ENCODE data around the gene RERE.

Gene RERE

GRCh38 chr1:8809342-8809736 is 8.1 kb downstream of the RERE start:
- H3K27ac ChIP-seq (ENCODE audit: low read depth, low read length) = no peak overlapping the region

GRCh38 chr1:8807004-8807403 is 10.4 kb downstream of the RERE start:
- Histone ChIP-seq H3K4me1 (ENCODE audit: control insufficient read depth in 5 of 5, insufficient read depth in 5 of 5, low read length in 5 of 5) (no peaks in the 10 kb centered on the region), H3K4me3 (ENCODE audit: low read depth in 1 of 5, low read length in 5 of 5) (no peak overlapping the region), H3K27ac (ENCODE audit: low read depth, low read length) (no peak overlapping the region), H3K9ac (ENCODE audit: low read length in 5 of 5) (no peak overlapping the region), H3K27me3 (ENCODE audit: control insufficient read depth in 5 of 5, insufficient read depth in 4 of 5, low read length in 5 of 5) (no peaks in the 10 kb centered on the region), H3K36me3 (ENCODE audit: control insufficient read depth in 5 of 5, insufficient read depth in 5 of 5, low read length in 5 of 5) (no peaks in the 10 kb centered on the region), H3K9me3 (ENCODE audit: control insufficient read depth in 5 of 5, low read length in 5 of 5) (no peaks in the 10 kb centered on the region)

More at GRCh38 chr1:8809342-8809736, 8.1 kb downstream of the RERE start:
- Histone ChIP-seq H3K4me1 (ENCODE audit: control insufficient read depth in 5 of 5, insufficient read depth in 5 of 5, low read length in 5 of 5) (peaks cover 0 to 15% (median 7%) of the 10 kb centered on the region in 5 donors), H3K4me3 (ENCODE audit: low read depth in 1 of 5, low read length in 5 of 5) (no peak overlapping the region), H3K9me3 (ENCODE audit: control insufficient read depth in 5 of 5, low read length in 5 of 5) (no peaks in the 10 kb centered on the region), H3K27me3 (ENCODE audit: control insufficient read depth in 5 of 5, insufficient read depth in 4 of 5, low read length in 5 of 5) (no peaks in the 10 kb centered on the region), H3K9ac (ENCODE audit: low read length in 5 of 5) (peak overlapping the region in 1 of 5 donors; percentile 7), H3K36me3 (ENCODE audit: control insufficient read depth in 5 of 5, insufficient read depth in 5 of 5, low read length in 5 of 5) (no peaks in the 10 kb centered on the region)

GRCh38 chr1:8800416-8800815 is 17.0 kb downstream of the RERE start:
- H3K4me1 ChIP-seq (ENCODE audit: control insufficient read depth in 5 of 5, insufficient read depth in 5 of 5, low read length in 5 of 5) = no peaks in the 10 kb centered on the region
- peaks cover 0 to under 1% (median 0%) of the 10 kb centered on the region in 5 donors for H3K36me3 ChIP-seq (ENCODE audit: control insufficient read depth in 5 of 5, insufficient read depth in 5 of 5, low read length in 5 of 5)
- no peaks in the 10 kb centered on the region for H3K27me3 ChIP-seq (ENCODE audit: control insufficient read depth in 5 of 5, insufficient read depth in 4 of 5, low read length in 5 of 5)
- H3K27ac ChIP-seq (ENCODE audit: low read depth, low read length) = no peak overlapping the region
- H3K4me3 ChIP-seq (ENCODE audit: low read depth in 1 of 5, low read length in 5 of 5) = no peak overlapping the region
- no peaks in the 10 kb centered on the region for H3K9me3 ChIP-seq (ENCODE audit: control insufficient read depth in 5 of 5, low read length in 5 of 5)
- no peak overlapping the region for H3K9ac ChIP-seq (ENCODE audit: low read length in 5 of 5)

GRCh38 chr1:8797216-8797615 is 20.2 kb downstream of the RERE start:
- no peak overlapping the region for H3K4me3 ChIP-seq (ENCODE audit: low read depth in 1 of 5, low read length in 5 of 5)
- no peak overlapping the region for H3K9ac ChIP-seq (ENCODE audit: low read length in 5 of 5)
- H3K36me3 ChIP-seq (ENCODE audit: control insufficient read depth in 5 of 5, insufficient read depth in 5 of 5, low read length in 5 of 5) = peaks cover 0 to 2% (median 0%) of the 10 kb centered on the region in 5 donors
- no peaks in the 10 kb centered on the region for H3K9me3 ChIP-seq (ENCODE audit: control insufficient read depth in 5 of 5, low read length in 5 of 5)
- no peaks in the 10 kb centered on the region for H3K4me1 ChIP-seq (ENCODE audit: control insufficient read depth in 5 of 5, insufficient read depth in 5 of 5, low read length in 5 of 5)
- H3K27me3 ChIP-seq (ENCODE audit: control insufficient read depth in 5 of 5, insufficient read depth in 4 of 5, low read length in 5 of 5) = no peaks in the 10 kb centered on the region
- no peak overlapping the region for H3K27ac ChIP-seq (ENCODE audit: low read depth, low read length)

GRCh38 chr1:8796812-8797211 is 20.6 kb downstream of the RERE start:
- no peaks in the 10 kb centered on the region for H3K9me3 ChIP-seq (ENCODE audit: control insufficient read depth in 5 of 5, low read length in 5 of 5)
- no peak overlapping the region for H3K9ac ChIP-seq (ENCODE audit: low read length in 5 of 5)
- H3K27ac ChIP-seq (ENCODE audit: low read depth, low read length) = no peak overlapping the region
- no peaks in the 10 kb centered on the region for H3K27me3 ChIP-seq (ENCODE audit: control insufficient read depth in 5 of 5, insufficient read depth in 4 of 5, low read length in 5 of 5)
- H3K36me3 ChIP-seq (ENCODE audit: control insufficient read depth in 5 of 5, insufficient read depth in 5 of 5, low read length in 5 of 5) = peaks cover 0 to 2% (median 0%) of the 10 kb centered on the region in 5 donors
- H3K4me1 ChIP-seq (ENCODE audit: control insufficient read depth in 5 of 5, insufficient read depth in 5 of 5, low read length in 5 of 5) = no peaks in the 10 kb centered on the region
- no peak overlapping the region for H3K4me3 ChIP-seq (ENCODE audit: low read depth in 1 of 5, low read length in 5 of 5)

GRCh38 chr1:8794605-8795004 is 22.8 kb downstream of the RERE start:
- H3K36me3 ChIP-seq (ENCODE audit: control insufficient read depth in 5 of 5, insufficient read depth in 5 of 5, low read length in 5 of 5) = peaks cover 0 to 2% (median 0%) of the 10 kb centered on the region in 5 donors
- no peaks in the 10 kb centered on the region for H3K9me3 ChIP-seq (ENCODE audit: control insufficient read depth in 5 of 5, low read length in 5 of 5)
- no peak overlapping the region for H3K9ac ChIP-seq (ENCODE audit: low read length in 5 of 5)
- H3K27ac ChIP-seq (ENCODE audit: low read depth, low read length) = no peak overlapping the region
- no peak overlapping the region for H3K4me3 ChIP-seq (ENCODE audit: low read depth in 1 of 5, low read length in 5 of 5)
- no peaks in the 10 kb centered on the region for H3K27me3 ChIP-seq (ENCODE audit: control insufficient read depth in 5 of 5, insufficient read depth in 4 of 5, low read length in 5 of 5)
- H3K4me1 ChIP-seq (ENCODE audit: control insufficient read depth in 5 of 5, insufficient read depth in 5 of 5, low read length in 5 of 5) = no peaks in the 10 kb centered on the region

GRCh38 chr1:8791819-8792218 is 25.6 kb downstream of the RERE start:
- no peaks in the 10 kb centered on the region for H3K4me1 ChIP-seq (ENCODE audit: control insufficient read depth in 5 of 5, insufficient read depth in 5 of 5, low read length in 5 of 5)
- no peaks in the 10 kb centered on the region for H3K9me3 ChIP-seq (ENCODE audit: control insufficient read depth in 5 of 5, low read length in 5 of 5)
- no peak overlapping the region for H3K4me3 ChIP-seq (ENCODE audit: low read depth in 1 of 5, low read length in 5 of 5)
- H3K27me3 ChIP-seq (ENCODE audit: control insufficient read depth in 5 of 5, insufficient read depth in 4 of 5, low read length in 5 of 5) = no peaks in the 10 kb centered on the region
- H3K27ac ChIP-seq (ENCODE audit: low read depth, low read length) = no peak overlapping the region
- H3K36me3 ChIP-seq (ENCODE audit: control insufficient read depth in 5 of 5, insufficient read depth in 5 of 5, low read length in 5 of 5) = peaks cover 0 to 2% (median 0%) of the 10 kb centered on the region in 5 donors
- no peak overlapping the region for H3K9ac ChIP-seq (ENCODE audit: low read length in 5 of 5)

GRCh38 chr1:8790987-8791386 is 26.5 kb downstream of the RERE start:
- Histone ChIP-seq H3K36me3 (ENCODE audit: control insufficient read depth in 5 of 5, insufficient read depth in 5 of 5, low read length in 5 of 5) (peaks cover 0 to 2% (median 0%) of the 10 kb centered on the region in 5 donors), H3K27ac (ENCODE audit: low read depth, low read length) (no peak overlapping the region)

GRCh38 chr1:8790478-8790877 is 27.0 kb downstream of the RERE start:
- Histone ChIP-seq H3K36me3 (ENCODE audit: control insufficient read depth in 5 of 5, insufficient read depth in 5 of 5, low read length in 5 of 5) (peaks cover 0 to 2% (median 0%) of the 10 kb centered on the region in 5 donors), H3K27me3 (ENCODE audit: control insufficient read depth in 5 of 5, insufficient read depth in 4 of 5, low read length in 5 of 5) (no peaks in the 10 kb centered on the region), H3K9me3 (ENCODE audit: control insufficient read depth in 5 of 5, low read length in 5 of 5) (no peaks in the 10 kb centered on the region), H3K27ac (ENCODE audit: low read depth, low read length) (no peak overlapping the region), H3K9ac (ENCODE audit: low read length in 5 of 5) (no peak overlapping the region), H3K4me1 (ENCODE audit: control insufficient read depth in 5 of 5, insufficient read depth in 5 of 5, low read length in 5 of 5) (no peaks in the 10 kb centered on the region), H3K4me3 (ENCODE audit: low read depth in 1 of 5, low read length in 5 of 5) (no peak overlapping the region)

More at GRCh38 chr1:8790987-8791386, 26.5 kb downstream of the RERE start:
- H3K4me3 ChIP-seq (ENCODE audit: low read depth in 1 of 5, low read length in 5 of 5) = no peak overlapping the region
- H3K27me3 ChIP-seq (ENCODE audit: control insufficient read depth in 5 of 5, insufficient read depth in 4 of 5, low read length in 5 of 5) = no peaks in the 10 kb centered on the region
- H3K9me3 ChIP-seq (ENCODE audit: control insufficient read depth in 5 of 5, low read length in 5 of 5) = no peaks in the 10 kb centered on the region
- H3K9ac ChIP-seq (ENCODE audit: low read length in 5 of 5) = no peak overlapping the region
- no peaks in the 10 kb centered on the region for H3K4me1 ChIP-seq (ENCODE audit: control insufficient read depth in 5 of 5, insufficient read depth in 5 of 5, low read length in 5 of 5)

- H3K27ac ChIP-seq (ENCODE audit: low read depth, low read length) = no peak overlapping the region
- no peak overlapping the region for H3K9ac ChIP-seq (ENCODE audit: low read length in 5 of 5)
- H3K4me1 ChIP-seq (ENCODE audit: control insufficient read depth in 5 of 5, insufficient read depth in 5 of 5, low read length in 5 of 5) = no peaks in the 10 kb centered on the region
- H3K9me3 ChIP-seq (ENCODE audit: control insufficient read depth in 5 of 5, low read length in 5 of 5) = no peaks in the 10 kb centered on the region
- no peak overlapping the region for H3K4me3 ChIP-seq (ENCODE audit: low read depth in 1 of 5, low read length in 5 of 5)
- no peaks in the 10 kb centered on the region for H3K27me3 ChIP-seq (ENCODE audit: control insufficient read depth in 5 of 5, insufficient read depth in 4 of 5, low read length in 5 of 5)
- no peaks in the 10 kb centered on the region for H3K36me3 ChIP-seq (ENCODE audit: control insufficient read depth in 5 of 5, insufficient read depth in 5 of 5, low read length in 5 of 5)
Measured at GRCh38 chr1:8789314-8790214, 27.9 kb downstream of the RERE start.
